Nephron progenitor cell (in vitro differentiated cells): ENCODE data around the gene HAT1.

ENCODE experiments used
- DNase-seq: peaks from one replicate; pipeline ENCODE4 v3.0.0; 2021
- H3K27ac Mint-ChIP-seq: 2 replicates; pipeline ENCODE4 v1.8.0; 2021; ENCODE audit warnings: mild to moderate bottlenecking, moderate library complexity, mixed read lengths
- H3K27me3 Mint-ChIP-seq: 2 replicates; pipeline ENCODE4 v1.8.0; 2021; ENCODE audit warnings: mild to moderate bottlenecking, low read depth, mixed read lengths; ENCODE audit not compliant: poor library complexity
- H3K36me3 Mint-ChIP-seq: 2 replicates; pipeline ENCODE4 v1.8.0; 2021; ENCODE audit warnings: low read depth, mixed read lengths
- H3K4me1 Mint-ChIP-seq: 2 replicates; pipeline ENCODE4 v1.8.0; 2021; ENCODE audit warnings: mixed read lengths
- H3K4me3 Mint-ChIP-seq: 2 replicates; pipeline ENCODE4 v1.8.0; 2021; ENCODE audit warnings: mild to moderate bottlenecking, moderate library complexity, mixed read lengths
- H3K9me3 Mint-ChIP-seq: 2 replicates; pipeline ENCODE4 v1.8.0; 2021; ENCODE audit warnings: mild to moderate bottlenecking, moderate library complexity, mixed read lengths
- TF ChIP-seq, protein P1 (sequence below): fragments of 200-600 bp; sonication (generic); IDR thresholded peaks from 2 replicates; pipeline ENCODE4 v1.5.0; 2021; ENCODE audit warnings: antibody characterized with exemption

HAT1 gene

GRCh38 chr2:171999604-172000469 is 77.6 kb downstream of the HAT1 start, which contains the start of gene METAP1D:
Gene METAP1D, plus strand, starts transcription at chr2:171999953. Its CDS starts 17 bp downstream, at chr2:171999970.
- Mint-ChIP-seq H3K4me1 (peaks cover 25% of the 10 kb centered on the region), H3K4me3 (peak within 1 kb of the TSS; percentile 98), H3K9me3 (no peaks in the 10 kb centered on the region), H3K27me3 (peaks cover 36% of the 10 kb centered on the region), H3K36me3 (no peaks in the 10 kb centered on the region), H3K27ac (peak within 1 kb of the TSS; percentile 98)
- TF ChIP-seq, protein P1, sequence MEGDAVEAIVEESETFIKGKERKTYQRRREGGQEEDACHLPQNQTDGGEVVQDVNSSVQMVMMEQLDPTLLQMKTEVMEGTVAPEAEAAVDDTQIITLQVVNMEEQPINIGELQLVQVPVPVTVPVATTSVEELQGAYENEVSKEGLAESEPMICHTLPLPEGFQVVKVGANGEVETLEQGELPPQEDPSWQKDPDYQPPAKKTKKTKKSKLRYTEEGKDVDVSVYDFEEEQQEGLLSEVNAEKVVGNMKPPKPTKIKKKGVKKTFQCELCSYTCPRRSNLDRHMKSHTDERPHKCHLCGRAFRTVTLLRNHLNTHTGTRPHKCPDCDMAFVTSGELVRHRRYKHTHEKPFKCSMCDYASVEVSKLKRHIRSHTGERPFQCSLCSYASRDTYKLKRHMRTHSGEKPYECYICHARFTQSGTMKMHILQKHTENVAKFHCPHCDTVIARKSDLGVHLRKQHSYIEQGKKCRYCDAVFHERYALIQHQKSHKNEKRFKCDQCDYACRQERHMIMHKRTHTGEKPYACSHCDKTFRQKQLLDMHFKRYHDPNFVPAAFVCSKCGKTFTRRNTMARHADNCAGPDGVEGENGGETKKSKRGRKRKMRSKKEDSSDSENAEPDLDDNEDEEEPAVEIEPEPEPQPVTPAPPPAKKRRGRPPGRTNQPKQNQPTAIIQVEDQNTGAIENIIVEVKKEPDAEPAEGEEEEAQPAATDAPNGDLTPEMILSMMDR, result no peak
- peak; percentile 96 for DNase-seq

- no peak for DNase-seq
- Mint-ChIP-seq H3K4me1 (peaks cover 25% of the 10 kb centered on the region), H3K36me3 (no peaks in the 10 kb centered on the region), H3K4me3 (peak overlapping the region; percentile 98), H3K9me3 (no peaks in the 10 kb centered on the region), H3K27ac (no peak overlapping the region), H3K27me3 (peaks cover 30% of the 10 kb centered on the region)
- TF ChIP-seq, protein P1, result no peak
Observed at GRCh38 chr2:172000696-172001361, 78.6 kb downstream of the HAT1 start.

DNA sequence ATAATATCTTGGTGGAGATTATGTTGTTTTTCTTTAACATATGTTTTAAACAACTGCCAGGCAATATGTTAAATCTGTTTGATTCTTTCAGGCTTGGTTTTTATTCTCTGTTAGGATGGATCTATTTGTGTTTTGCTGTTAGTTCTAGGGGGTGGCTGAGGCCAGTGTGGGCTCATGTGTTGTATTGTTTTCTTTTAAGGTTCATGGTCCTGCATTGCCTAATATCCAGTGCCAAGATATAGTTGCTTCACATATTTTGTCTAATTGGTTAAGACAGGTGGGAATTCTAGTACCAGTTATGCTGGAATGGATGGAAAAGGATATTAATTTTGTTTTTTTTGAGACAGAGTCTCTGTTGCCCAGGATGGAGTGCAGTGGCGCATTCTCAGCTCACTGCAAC is 85.1 kb downstream of the HAT1 start:
- peaks cover 5% of the 10 kb centered on the region for H3K4me1 Mint-ChIP-seq
- TF ChIP-seq, protein P1, result no peak
- H3K9me3 Mint-ChIP-seq, result peaks cover 9% of the 10 kb centered on the region
- no peak for DNase-seq
- H3K27ac Mint-ChIP-seq, result no peak overlapping the region
- H3K36me3 Mint-ChIP-seq, result peaks cover 27% of the 10 kb centered on the region
- no peak overlapping the region for H3K4me3 Mint-ChIP-seq
- H3K27me3 Mint-ChIP-seq, result peaks cover 3% of the 10 kb centered on the region

- peaks cover 3% of the 10 kb centered on the region for H3K27me3 Mint-ChIP-seq
- TF ChIP-seq, protein P1, result no peak
- H3K4me3 Mint-ChIP-seq, result no peak overlapping the region
- DNase-seq, result no peak
- H3K36me3 Mint-ChIP-seq, result peaks cover 27% of the 10 kb centered on the region
- H3K9me3 Mint-ChIP-seq, result peaks cover 9% of the 10 kb centered on the region
- peaks cover 18% of the 10 kb centered on the region for H3K4me1 Mint-ChIP-seq
- no peak overlapping the region for H3K27ac Mint-ChIP-seq
Observed at GRCh38 chr2:172009823-172010222, 87.6 kb downstream of the HAT1 start.

DNA sequence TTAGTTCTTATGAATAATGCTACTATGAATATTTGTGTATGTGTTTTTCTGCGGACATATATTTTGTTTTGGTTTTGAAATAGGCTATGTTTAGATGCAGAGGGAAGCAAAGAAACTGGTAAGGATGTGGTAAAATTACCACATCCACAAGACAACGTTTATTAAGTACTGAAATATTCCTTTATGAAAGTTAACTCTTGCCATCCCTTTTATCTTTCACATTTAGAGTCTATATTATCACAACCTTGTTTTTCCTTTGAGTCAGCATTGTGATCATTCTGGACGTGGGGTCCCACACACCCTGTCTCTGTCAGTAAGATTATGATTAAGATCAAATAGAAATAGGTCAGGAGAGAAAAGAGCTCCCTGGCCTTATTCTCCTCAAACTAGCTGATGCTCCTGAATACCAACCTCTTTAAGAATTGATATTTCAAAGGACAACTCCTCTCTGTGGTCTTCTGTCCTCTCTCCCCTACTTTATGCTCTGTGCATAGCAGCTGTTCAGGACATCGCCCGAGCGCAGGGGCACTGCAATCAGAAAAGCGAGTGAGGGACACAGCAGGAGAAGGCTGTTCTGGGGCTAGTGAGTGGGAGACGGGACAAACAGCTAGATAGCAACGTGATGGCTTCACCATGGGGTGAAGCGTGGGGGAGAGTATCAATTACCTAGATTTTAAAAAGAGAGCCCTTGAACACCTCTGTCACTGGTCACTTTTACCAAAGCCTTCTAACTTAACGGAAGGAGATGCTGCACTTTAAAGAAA is 89.7 kb downstream of the HAT1 start:
- H3K27me3 Mint-ChIP-seq, result no peaks in the 10 kb centered on the region
- no peak overlapping the region for H3K27ac Mint-ChIP-seq
- no peak for DNase-seq
- TF ChIP-seq, protein P1, result no peak
- H3K4me3 Mint-ChIP-seq, result no peak overlapping the region
- H3K36me3 Mint-ChIP-seq, result peaks cover 25% of the 10 kb centered on the region
- peaks cover 18% of the 10 kb centered on the region for H3K4me1 Mint-ChIP-seq
- H3K9me3 Mint-ChIP-seq, result peaks cover 8% of the 10 kb centered on the region
